ENCODE data around the gene TUBA4B. TPM values are rescaled to one million over a fixed set of nuclear protein-coding genes. Genes with fewer than 3 reads are reported as not detected.

Gene TUBA4B
- not detected for total RNA-seq
- not detected for polyA plus RNA-seq
- long read RNA-seq, donor 1 = 0 reads
- long read RNA-seq, donor 2 = 0 reads
- long read RNA-seq, donor 3 = 0 reads

DNA sequence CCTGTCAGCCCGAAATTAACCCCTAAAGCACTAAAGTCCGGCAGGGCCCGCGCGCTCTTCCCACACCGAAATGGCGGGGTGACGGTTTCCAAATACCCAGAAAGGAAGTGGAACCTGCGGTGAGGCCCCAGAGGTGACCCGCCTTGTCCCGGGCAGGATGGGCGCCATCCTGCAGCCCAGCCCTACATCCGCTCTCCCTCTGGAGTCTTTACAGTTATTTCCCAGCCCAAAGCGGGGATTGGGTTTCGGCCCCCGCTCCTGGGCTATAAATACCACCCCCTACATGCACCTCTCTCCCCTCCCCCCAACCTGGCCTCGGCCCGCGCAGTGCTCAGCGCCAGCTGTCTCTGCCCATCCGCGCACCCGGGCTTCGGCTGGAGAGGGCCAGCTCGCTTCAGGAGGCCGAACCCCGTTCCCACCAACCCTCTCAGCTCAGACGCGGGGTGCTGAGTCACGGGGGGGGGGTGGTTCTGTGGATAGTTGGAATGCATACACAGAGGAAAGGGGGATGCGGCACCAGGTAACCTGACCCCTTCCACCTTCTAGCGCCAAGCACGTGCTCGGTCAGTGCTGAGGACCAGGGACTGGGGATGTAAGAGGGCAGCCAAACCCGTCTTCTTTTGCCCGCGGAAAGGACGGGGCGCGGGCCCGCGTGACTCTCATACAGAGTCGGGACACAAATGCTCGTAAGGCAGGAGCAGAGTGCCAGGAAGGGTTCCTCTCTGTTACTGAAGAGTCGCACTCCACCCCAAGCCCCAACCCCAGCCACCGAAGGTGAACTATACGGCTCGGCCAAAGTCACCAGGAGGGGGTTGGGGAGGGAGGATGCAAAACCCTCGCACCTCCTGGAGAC lies at the start of gene TUBA4B:
Gene TUBA4B (plus strand): TSS at position 344 of the 853 bp plus-strand sequence. CDS start 165 bp downstream, at position 509.
- Histone ChIP-seq H3K4me3 (peak within 1 kb of the TSS; percentile 54 to 95 (median 76)), H3K9me3 (no peaks in the 10 kb centered on the region), H3K4me1 (peaks cover 27 to 67% (median 55%) of the 10 kb centered on the region in 9 donors), H3K27me3 (peaks cover 0 to 28% (median 3%) of the 10 kb centered on the region in 7 donors), H3K27ac (peak within 1 kb of the TSS in 9 of 10 donors; percentile 6 to 99 (median 84)), H3K36me3 (peaks cover 0 to 29% (median 7%) of the 10 kb centered on the region in 9 donors)
- ATAC-seq = peak; percentile 25 to 70 (median 46)
- TF ChIP-seq, protein P1, sequence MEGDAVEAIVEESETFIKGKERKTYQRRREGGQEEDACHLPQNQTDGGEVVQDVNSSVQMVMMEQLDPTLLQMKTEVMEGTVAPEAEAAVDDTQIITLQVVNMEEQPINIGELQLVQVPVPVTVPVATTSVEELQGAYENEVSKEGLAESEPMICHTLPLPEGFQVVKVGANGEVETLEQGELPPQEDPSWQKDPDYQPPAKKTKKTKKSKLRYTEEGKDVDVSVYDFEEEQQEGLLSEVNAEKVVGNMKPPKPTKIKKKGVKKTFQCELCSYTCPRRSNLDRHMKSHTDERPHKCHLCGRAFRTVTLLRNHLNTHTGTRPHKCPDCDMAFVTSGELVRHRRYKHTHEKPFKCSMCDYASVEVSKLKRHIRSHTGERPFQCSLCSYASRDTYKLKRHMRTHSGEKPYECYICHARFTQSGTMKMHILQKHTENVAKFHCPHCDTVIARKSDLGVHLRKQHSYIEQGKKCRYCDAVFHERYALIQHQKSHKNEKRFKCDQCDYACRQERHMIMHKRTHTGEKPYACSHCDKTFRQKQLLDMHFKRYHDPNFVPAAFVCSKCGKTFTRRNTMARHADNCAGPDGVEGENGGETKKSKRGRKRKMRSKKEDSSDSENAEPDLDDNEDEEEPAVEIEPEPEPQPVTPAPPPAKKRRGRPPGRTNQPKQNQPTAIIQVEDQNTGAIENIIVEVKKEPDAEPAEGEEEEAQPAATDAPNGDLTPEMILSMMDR (IDR thresholded peaks at IDR 0.05) = no peak
- WGBS, 2 donors = 2 to 3% methylated on average over 49 of the region's 49 CpGs
- DNase-seq = peak in 1 of 2 donors; percentile 44
- intact Hi-C loops (cut with DNase I) = loop anchor here in 2 of 10 donors (2.0 kb wide), 2 partner anchors 26 to 42 kb away; partner anchors contain the start of gene DNAJB2 (in 2 of the 2)

GRCh38 chr2:219204425-219205164 lies 48.4 kb upstream of the TUBA4B start:
- TF ChIP-seq, protein P1 (IDR thresholded peaks at IDR 0.05) = no peak
- WGBS, 2 donors = 90 to 92% methylated on average over 7 of the region's 7 CpGs
- Histone ChIP-seq H3K36me3 (peaks cover 0 to 21% (median 12%) of the 10 kb centered on the region in 9 donors), H3K27ac (no peak overlapping the region), H3K9me3 (peaks cover 0 to 2% (median 0%) of the 10 kb centered on the region in 11 donors), H3K4me1 (peaks cover 8 to 25% (median 20%) of the 10 kb centered on the region in 9 donors), H3K27me3 (peaks cover 0 to 2% (median 0%) of the 10 kb centered on the region in 7 donors), H3K4me3 (no peak overlapping the region)
- intact Hi-C loops (cut with DNase I) = loop anchor here in 2 of 10 donors (5.0 kb wide), 2 partner anchors 32 to 42 kb away; partner anchors contain the start of genes NHEJ1 (in 1 of the 2) and SLC23A3 (in 1 of the 2)
- ATAC-seq (no peak), DNase-seq (no peak)

GRCh38 chr2:219205165-219205538 lies 47.9 kb upstream of the TUBA4B start:
- Histone ChIP-seq H3K27ac (no peak overlapping the region), H3K4me1 (peaks cover 8 to 25% (median 20%) of the 10 kb centered on the region in 9 donors), H3K36me3 (peaks cover 0 to 27% (median 17%) of the 10 kb centered on the region in 9 donors), H3K4me3 (no peak overlapping the region), H3K9me3 (peaks cover 0 to 2% (median 0%) of the 10 kb centered on the region in 11 donors), H3K27me3 (no peaks in the 10 kb centered on the region)
- ATAC-seq (no peak), DNase-seq (no peak)
- TF ChIP-seq, protein P1 (IDR thresholded peaks at IDR 0.05) = no peak
- 84 to 86% methylated on average over 5 of the region's 5 CpGs for WGBS, 2 donors
- intact Hi-C loops (cut with DNase I) = loop anchor here in 2 of 10 donors (5.0 kb wide), 2 partner anchors 33 to 43 kb away; partner anchors contain the start of genes NHEJ1 (in 1 of the 2) and SLC23A3 (in 1 of the 2)

Data from heart right ventricle (tissue), 16 donors.